Astrocyte (in vitro differentiated cells and primary cell): ENCODE results near the gene DNAJC24. TPM values are rescaled to one million over a fixed set of nuclear protein-coding genes. Genes with fewer than 3 reads are reported as not detected.

ENCODE experiments used
- DNase-seq: peaks from one replicate; pipeline ENCODE4 v3.0.0-alpha.2; 2010; ENCODE audit warnings: low read depth
- FAIRE-seq: peaks from 2 replicates; lab custom pipeline; 2011; peaks lifted over from hg19 to GRCh38; lab: Jason Lieb, UNC
- H2AFZ ChIP-seq: 2 replicates; pipeline ENCODE4 v1.6.0; 2012; ENCODE audit warnings: low read depth, low read length, inconsistent platforms
- H3K27ac ChIP-seq: 2 replicates; pipeline ENCODE4 v1.5.1; 2011; ENCODE audit warnings: low read depth, low read length, inconsistent platforms
- H3K27me3 ChIP-seq: 2 replicates; pipeline ENCODE4 v1.6.0; 2011; ENCODE audit warnings: low read length, inconsistent platforms; ENCODE audit not compliant: insufficient read depth
- H3K36me3 ChIP-seq: 2 replicates; pipeline ENCODE4 v1.5.1; 2011; ENCODE audit warnings: low read length, inconsistent platforms; ENCODE audit not compliant: insufficient read depth
- H3K4me1 ChIP-seq: 2 replicates; pipeline ENCODE4 v1.5.1; 2011; ENCODE audit warnings: low read length, inconsistent platforms; ENCODE audit not compliant: insufficient read depth
- H3K4me2 ChIP-seq: 2 replicates; pipeline ENCODE4 v1.6.0; 2012; ENCODE audit warnings: low read length, inconsistent platforms
- H3K4me3 ChIP-seq: 2 replicates; pipeline ENCODE4 v1.5.1; 2011; ENCODE audit warnings: low read depth, mild to moderate bottlenecking, low read length, inconsistent platforms; ENCODE audit not compliant: insufficient read depth
- H3K79me2 ChIP-seq: 2 replicates; pipeline ENCODE4 v1.6.0; 2012; ENCODE audit warnings: mild to moderate bottlenecking, low read length, inconsistent platforms; ENCODE audit not compliant: insufficient read depth
- H3K9ac ChIP-seq: 2 replicates; pipeline ENCODE4 v1.6.0; 2012; ENCODE audit warnings: mild to moderate bottlenecking, low read length, inconsistent platforms
- H3K9me3 ChIP-seq: 2 replicates; pipeline ENCODE4 v1.5.1; 2012; ENCODE audit warnings: low read depth, mild to moderate bottlenecking, low read length, inconsistent platforms; ENCODE audit not compliant: insufficient read depth
- H4K20me1 ChIP-seq: 2 replicates; pipeline ENCODE4 v1.6.0; 2012; ENCODE audit warnings: low read length, inconsistent platforms; ENCODE audit not compliant: insufficient read depth
- H3K27ac Mint-ChIP-seq: one replicate; pipeline ENCODE4 v1.8.0; 2021; ENCODE audit warnings: mild to moderate bottlenecking, mixed read lengths; ENCODE audit not compliant: unreplicated experiment
- H3K27me3 Mint-ChIP-seq: one replicate; pipeline ENCODE4 v1.8.0; 2021; ENCODE audit warnings: low read depth, mixed read lengths; ENCODE audit not compliant: unreplicated experiment
- H3K36me3 Mint-ChIP-seq: one replicate; pipeline ENCODE4 v1.8.0; 2021; ENCODE audit warnings: low read depth, mixed read lengths; ENCODE audit not compliant: unreplicated experiment
- H3K4me1 Mint-ChIP-seq: one replicate; pipeline ENCODE4 v1.8.0; 2021; ENCODE audit warnings: low read depth, mixed read lengths; ENCODE audit not compliant: unreplicated experiment
- H3K4me3 Mint-ChIP-seq: one replicate; pipeline ENCODE4 v1.8.0; 2021; ENCODE audit warnings: mild to moderate bottlenecking, moderate library complexity, mixed read lengths; ENCODE audit not compliant: unreplicated experiment
- H3K9me3 Mint-ChIP-seq: one replicate; pipeline ENCODE4 v1.8.0; 2021; ENCODE audit warnings: mild to moderate bottlenecking, mixed read lengths; ENCODE audit not compliant: unreplicated experiment
- EZH2 ChIP-seq: IDR thresholded peaks from 2 replicates; pipeline ENCODE4 v1.6.1; 2012; ENCODE audit warnings: mild to moderate bottlenecking, low read length, inconsistent platforms; ENCODE audit not compliant: insufficient read depth
- total RNA-seq: library from RNA; stranded (reverse); gene quantifications from 2 replicates; pipeline ENCODE4 v1.2.1, GENCODE V29; 2021
- TF ChIP-seq, protein P1 (sequence below): IDR thresholded peaks from 2 replicates; pipeline ENCODE4 v1.5.1; 2011; ENCODE audit warnings: low read depth, mild to moderate bottlenecking, inconsistent platforms, low read length, moderate library complexity; ENCODE audit not compliant: insufficient read depth

Gene DNAJC24
- total RNA-seq, 1 donor from 2014 or later: 23.1 TPM

DNA sequence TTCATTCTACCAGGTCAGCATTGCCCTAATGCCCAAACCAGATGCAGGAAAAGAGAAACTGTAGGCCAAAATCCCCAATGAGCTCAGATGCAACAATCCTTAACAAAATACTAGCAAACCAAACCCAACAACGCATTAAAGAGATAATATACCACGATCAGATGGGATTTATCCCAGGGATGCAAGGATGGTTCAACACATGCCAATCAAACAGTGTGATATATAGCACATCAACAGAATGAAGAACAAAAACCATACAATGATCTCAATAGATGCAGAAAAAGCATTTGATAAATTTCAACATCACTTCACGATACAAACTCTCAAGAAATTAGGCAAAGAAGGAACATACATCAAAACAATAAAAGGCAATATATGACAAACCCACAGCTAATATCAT lies 94.8 kb downstream of the DNAJC24 start:
- Mint-ChIP-seq H3K4me3 (no peak overlapping the region), H3K27me3 (no peaks in the 10 kb centered on the region), H3K36me3 (peaks cover 11% of the 10 kb centered on the region), H3K4me1 (no peaks in the 10 kb centered on the region), H3K9me3 (peaks cover 16% of the 10 kb centered on the region), H3K27ac (no peak overlapping the region)
- H3K4me1 ChIP-seq: no peaks in the 10 kb centered on the region
- H2AFZ ChIP-seq: no peak overlapping the region
- H4K20me1 ChIP-seq: no peaks in the 10 kb centered on the region
- H3K79me2 ChIP-seq: no peaks in the 10 kb centered on the region
- no peaks in the 10 kb centered on the region for H3K27me3 ChIP-seq
- no peak for FAIRE-seq
- DNase-seq: no peak
- no peak overlapping the region for H3K4me2 ChIP-seq
- TF ChIP-seq EZH2: no peak
- TF ChIP-seq, protein P1, sequence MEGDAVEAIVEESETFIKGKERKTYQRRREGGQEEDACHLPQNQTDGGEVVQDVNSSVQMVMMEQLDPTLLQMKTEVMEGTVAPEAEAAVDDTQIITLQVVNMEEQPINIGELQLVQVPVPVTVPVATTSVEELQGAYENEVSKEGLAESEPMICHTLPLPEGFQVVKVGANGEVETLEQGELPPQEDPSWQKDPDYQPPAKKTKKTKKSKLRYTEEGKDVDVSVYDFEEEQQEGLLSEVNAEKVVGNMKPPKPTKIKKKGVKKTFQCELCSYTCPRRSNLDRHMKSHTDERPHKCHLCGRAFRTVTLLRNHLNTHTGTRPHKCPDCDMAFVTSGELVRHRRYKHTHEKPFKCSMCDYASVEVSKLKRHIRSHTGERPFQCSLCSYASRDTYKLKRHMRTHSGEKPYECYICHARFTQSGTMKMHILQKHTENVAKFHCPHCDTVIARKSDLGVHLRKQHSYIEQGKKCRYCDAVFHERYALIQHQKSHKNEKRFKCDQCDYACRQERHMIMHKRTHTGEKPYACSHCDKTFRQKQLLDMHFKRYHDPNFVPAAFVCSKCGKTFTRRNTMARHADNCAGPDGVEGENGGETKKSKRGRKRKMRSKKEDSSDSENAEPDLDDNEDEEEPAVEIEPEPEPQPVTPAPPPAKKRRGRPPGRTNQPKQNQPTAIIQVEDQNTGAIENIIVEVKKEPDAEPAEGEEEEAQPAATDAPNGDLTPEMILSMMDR: no peak
- no peak overlapping the region for H3K27ac ChIP-seq
- H3K4me3 ChIP-seq: no peak overlapping the region
- no peaks in the 10 kb centered on the region for H3K9me3 ChIP-seq
- no peaks in the 10 kb centered on the region for H3K36me3 ChIP-seq
- H3K9ac ChIP-seq: no peak overlapping the region

DNA sequence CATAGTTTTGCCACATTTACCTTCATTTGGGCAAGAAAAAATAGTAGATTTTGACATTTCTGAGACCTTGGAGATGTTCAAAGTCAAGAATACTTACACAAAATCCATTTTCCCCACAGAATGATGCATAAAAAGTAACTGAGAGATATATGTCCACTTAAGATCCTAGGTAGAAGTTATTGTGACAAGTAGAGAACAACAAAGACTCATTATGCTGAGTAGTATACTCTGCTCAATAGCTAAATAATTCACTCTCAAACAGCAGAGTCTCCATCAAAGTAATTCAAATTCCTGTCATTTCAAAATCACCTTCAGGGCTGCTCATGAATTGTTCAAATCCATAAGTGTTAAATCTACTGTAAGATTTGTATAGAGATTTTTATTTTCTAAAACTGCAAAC lies 104.4 kb downstream of the DNAJC24 start:
- no peak for DNase-seq

More for the DNA sequence above, 104.4 kb downstream of the DNAJC24 start:
- H3K27me3 Mint-ChIP-seq: no peaks in the 10 kb centered on the region
- H3K4me2 ChIP-seq: no peak overlapping the region
- H2AFZ ChIP-seq: no peak overlapping the region
- FAIRE-seq: peak; percentile 32
- no peaks in the 10 kb centered on the region for H3K27me3 ChIP-seq
- H3K27ac ChIP-seq: no peak overlapping the region
- no peak overlapping the region for H3K4me3 ChIP-seq
- H3K36me3 Mint-ChIP-seq: no peaks in the 10 kb centered on the region
- no peaks in the 10 kb centered on the region for H3K36me3 ChIP-seq
- no peaks in the 10 kb centered on the region for H3K4me1 Mint-ChIP-seq
- no peaks in the 10 kb centered on the region for H3K4me1 ChIP-seq
- peaks cover 3% of the 10 kb centered on the region for H3K79me2 ChIP-seq
- H4K20me1 ChIP-seq: no peaks in the 10 kb centered on the region
- H3K27ac Mint-ChIP-seq: no peak overlapping the region
- TF ChIP-seq, protein P1: no peak
- TF ChIP-seq EZH2: no peak
- no peak overlapping the region for H3K4me3 Mint-ChIP-seq
- H3K9ac ChIP-seq: no peak overlapping the region
- H3K9me3 ChIP-seq: no peaks in the 10 kb centered on the region
- H3K9me3 Mint-ChIP-seq: no peaks in the 10 kb centered on the region
